HepG2 (cell line): ENCODE measurements around the gene WWP2. TPM values are rescaled to one million over a fixed set of nuclear protein-coding genes. Genes with fewer than 3 reads are reported as not detected.

ENCODE experiments used
- AHR ChIP-seq: IDR thresholded peaks from 2 replicates; pipeline ENCODE4 v1.6.1; 2018; ENCODE audit warnings: missing genetic modification reagents, missing compliant biosample characterization
- ATF2 ChIP-seq: sonication (generic); formaldehyde crosslinking; IDR thresholded peaks from 2 replicates; pipeline ENCODE4 v1.4.0; 2020; ENCODE audit warnings: missing genetic modification reagents
- HDAC2 ChIP-seq: sonication (generic); formaldehyde crosslinking; IDR thresholded peaks from 2 replicates; pipeline ENCODE4 v1.4.0; 2020; ENCODE audit warnings: missing genetic modification reagents
- HNF4A ChIP-seq: sonication (generic); formaldehyde crosslinking; IDR thresholded peaks from 2 replicates; pipeline ENCODE4 v1.4.0; 2020; ENCODE audit warnings: missing genetic modification reagents
- KAT7 ChIP-seq: IDR thresholded peaks from 2 replicates; pipeline ENCODE4 v1.6.1; 2018; ENCODE audit warnings: borderline replicate concordance, missing compliant biosample characterization
- SATB2 ChIP-seq: sonication (generic); formaldehyde crosslinking; IDR thresholded peaks from 2 replicates; pipeline ENCODE4 v1.5.0; 2020; ENCODE audit warnings: missing genetic modification reagents
- STAT5B ChIP-seq: sonication (generic); formaldehyde crosslinking; IDR thresholded peaks from 2 replicates; pipeline ENCODE4 v1.4.0; 2020; ENCODE audit warnings: missing genetic modification reagents
- TFDP1 ChIP-seq: IDR thresholded peaks from 2 replicates; pipeline ENCODE4 v1.6.1; 2016; ENCODE audit warnings: missing compliant biosample characterization, missing genetic modification reagents, borderline replicate concordance
- XRCC5 ChIP-seq: fragments of 200-400 bp; formaldehyde crosslinking; optimal IDR thresholded peaks from 2 replicates; pipeline ENCODE3; 2017; ENCODE audit warnings: mild to moderate bottlenecking, low read length
- ZBTB42 ChIP-seq: sonication (generic); formaldehyde crosslinking; IDR thresholded peaks from 2 replicates; pipeline ENCODE4 v1.5.0; 2020; ENCODE audit warnings: mild to moderate bottlenecking, missing genetic modification reagents
- ZFX ChIP-seq: sonication (generic); formaldehyde crosslinking; IDR thresholded peaks from 2 replicates; pipeline ENCODE4 v1.4.0; 2020; ENCODE audit warnings: mild to moderate bottlenecking, low read depth, missing genetic modification reagents, moderate library complexity
- ZNF124 ChIP-seq: sonication (generic); formaldehyde crosslinking; IDR thresholded peaks from 2 replicates; pipeline ENCODE4 v1.4.0; 2020; ENCODE audit warnings: missing genetic modification reagents
- ZNF446 ChIP-seq: sonication (generic); formaldehyde crosslinking; IDR thresholded peaks from 2 replicates; pipeline ENCODE4 v1.5.0; 2020; ENCODE audit warnings: mild to moderate bottlenecking, missing genetic modification reagents
- ZNF557 ChIP-seq: sonication (generic); formaldehyde crosslinking; IDR thresholded peaks from 2 replicates; pipeline ENCODE4 v1.4.0; 2020; ENCODE audit warnings: missing genetic modification reagents
- ZNF777 ChIP-seq: sonication (generic); formaldehyde crosslinking; IDR thresholded peaks from 2 replicates; pipeline ENCODE4 v1.4.0; 2020; ENCODE audit warnings: missing genetic modification reagents
- ZNF878 ChIP-seq: sonication (generic); formaldehyde crosslinking; IDR thresholded peaks from 2 replicates; pipeline ENCODE4 v1.8.1; 2023; ENCODE audit warnings: mild to moderate bottlenecking, missing genetic modification reagents, moderate library complexity
- polyA plus RNA-seq, 8 experiments: library from polyadenylated mRNA; depleted of rRNA in 3 of 8; stranded (reverse) in 7 of 8; unstranded in 1 of 8; fragments of >200 nt; fragmentation: Illumina TruSeq in 4 of 8; extraction: Trizol in 4 of 8; gene quantifications; 2 replicates each; pipeline versions ENCODE4 v1.2.1 to v1.2.3, GENCODE V29; 2011 to 2016; ENCODE audit warnings: low read depth in 4 of 8, missing spikeins in 1 of 8, mixed read lengths in 1 of 8; ENCODE audit not compliant: insufficient read depth in 1 of 8
- total RNA-seq, 5 experiments: library from RNA; depleted of rRNA; stranded (reverse); fragments of >200 nt; fragmentation: Illumina TruSeq; extraction: Trizol; gene quantifications; 2 replicates each; pipeline ENCODE4 v1.2.3, GENCODE V29; 2016; ENCODE audit warnings: low read depth in 1 of 5
- TF ChIP-seq, protein P1 (sequence below): sonication (generic); formaldehyde crosslinking; IDR thresholded peaks from 2 replicates; pipeline ENCODE4 v1.4.0; 2020; ENCODE audit warnings: missing genetic modification reagents, borderline replicate concordance
- TF ChIP-seq, protein P2 (sequence below): sonication (generic); formaldehyde crosslinking; IDR thresholded peaks from 2 replicates; pipeline ENCODE4 v1.5.1; 2020; ENCODE audit warnings: missing genetic modification reagents, mild to moderate bottlenecking, borderline replicate concordance
- TF ChIP-seq, protein P3 (sequence below): sonication (generic); formaldehyde crosslinking; conservative IDR thresholded peaks from 2 replicates; pipeline ENCODE4 v1.8.0; 2022; ENCODE audit warnings: low read depth, missing genetic modification reagents
- TF ChIP-seq, protein P4 (sequence below): sonication (generic); formaldehyde crosslinking; IDR thresholded peaks from 2 replicates; pipeline ENCODE4 v1.4.0; 2020; ENCODE audit warnings: missing genetic modification reagents; ENCODE audit errors: not compliant biosample characterization

The WWP2 gene
- total and polyA plus RNA-seq, 2 of the 13 experiments (the other 11 are each of a cell fraction or from before 2014, with no cell fraction given) = 11.4 to 28.2 TPM

GRCh38 chr16:69754469-69755310 is 7.4 kb upstream of the WWP2 start, which contains the start of gene NOB1 (continued):
- peak; percentile 80 for TF ChIP-seq HDAC2 (CRISPR knock-in tag)
- peak; percentile 93 for TF ChIP-seq ZNF124 (CRISPR knock-in tag)
- TF ChIP-seq HNF4A (CRISPR knock-in tag) = no peak; the same call in 1 of the 2 replicates
- TF ChIP-seq, protein P1, sequence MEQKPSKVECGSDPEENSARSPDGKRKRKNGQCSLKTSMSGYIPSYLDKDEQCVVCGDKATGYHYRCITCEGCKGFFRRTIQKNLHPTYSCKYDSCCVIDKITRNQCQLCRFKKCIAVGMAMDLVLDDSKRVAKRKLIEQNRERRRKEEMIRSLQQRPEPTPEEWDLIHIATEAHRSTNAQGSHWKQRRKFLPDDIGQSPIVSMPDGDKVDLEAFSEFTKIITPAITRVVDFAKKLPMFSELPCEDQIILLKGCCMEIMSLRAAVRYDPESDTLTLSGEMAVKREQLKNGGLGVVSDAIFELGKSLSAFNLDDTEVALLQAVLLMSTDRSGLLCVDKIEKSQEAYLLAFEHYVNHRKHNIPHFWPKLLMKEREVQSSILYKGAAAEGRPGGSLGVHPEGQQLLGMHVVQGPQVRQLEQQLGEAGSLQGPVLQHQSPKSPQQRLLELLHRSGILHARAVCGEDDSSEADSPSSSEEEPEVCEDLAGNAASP (CRISPR knock-in tag) = peak; percentile 64; the same call in 1 of the 2 replicates
- TF ChIP-seq KAT7 = peak; percentile 95; the same call in 1 of the 2 replicates
- TF ChIP-seq, protein P2, sequence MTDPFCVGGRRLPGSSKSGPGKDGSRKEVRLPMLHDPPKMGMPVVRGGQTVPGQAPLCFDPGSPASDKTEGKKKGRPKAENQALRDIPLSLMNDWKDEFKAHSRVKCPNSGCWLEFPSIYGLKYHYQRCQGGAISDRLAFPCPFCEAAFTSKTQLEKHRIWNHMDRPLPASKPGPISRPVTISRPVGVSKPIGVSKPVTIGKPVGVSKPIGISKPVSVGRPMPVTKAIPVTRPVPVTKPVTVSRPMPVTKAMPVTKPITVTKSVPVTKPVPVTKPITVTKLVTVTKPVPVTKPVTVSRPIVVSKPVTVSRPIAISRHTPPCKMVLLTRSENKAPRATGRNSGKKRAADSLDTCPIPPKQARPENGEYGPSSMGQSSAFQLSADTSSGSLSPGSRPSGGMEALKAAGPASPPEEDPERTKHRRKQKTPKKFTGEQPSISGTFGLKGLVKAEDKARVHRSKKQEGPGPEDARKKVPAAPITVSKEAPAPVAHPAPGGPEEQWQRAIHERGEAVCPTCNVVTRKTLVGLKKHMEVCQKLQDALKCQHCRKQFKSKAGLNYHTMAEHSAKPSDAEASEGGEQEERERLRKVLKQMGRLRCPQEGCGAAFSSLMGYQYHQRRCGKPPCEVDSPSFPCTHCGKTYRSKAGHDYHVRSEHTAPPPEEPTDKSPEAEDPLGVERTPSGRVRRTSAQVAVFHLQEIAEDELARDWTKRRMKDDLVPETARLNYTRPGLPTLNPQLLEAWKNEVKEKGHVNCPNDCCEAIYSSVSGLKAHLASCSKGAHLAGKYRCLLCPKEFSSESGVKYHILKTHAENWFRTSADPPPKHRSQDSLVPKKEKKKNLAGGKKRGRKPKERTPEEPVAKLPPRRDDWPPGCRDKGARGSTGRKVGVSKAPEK (CRISPR knock-in tag) = 0 out of 2 replicates have a peak, but pooled peaks have one; percentile 34
- TF ChIP-seq ZNF557 (CRISPR knock-in tag) = 0 out of 2 replicates have a peak, but pooled peaks have one; percentile 68
- TF ChIP-seq, protein P3, sequence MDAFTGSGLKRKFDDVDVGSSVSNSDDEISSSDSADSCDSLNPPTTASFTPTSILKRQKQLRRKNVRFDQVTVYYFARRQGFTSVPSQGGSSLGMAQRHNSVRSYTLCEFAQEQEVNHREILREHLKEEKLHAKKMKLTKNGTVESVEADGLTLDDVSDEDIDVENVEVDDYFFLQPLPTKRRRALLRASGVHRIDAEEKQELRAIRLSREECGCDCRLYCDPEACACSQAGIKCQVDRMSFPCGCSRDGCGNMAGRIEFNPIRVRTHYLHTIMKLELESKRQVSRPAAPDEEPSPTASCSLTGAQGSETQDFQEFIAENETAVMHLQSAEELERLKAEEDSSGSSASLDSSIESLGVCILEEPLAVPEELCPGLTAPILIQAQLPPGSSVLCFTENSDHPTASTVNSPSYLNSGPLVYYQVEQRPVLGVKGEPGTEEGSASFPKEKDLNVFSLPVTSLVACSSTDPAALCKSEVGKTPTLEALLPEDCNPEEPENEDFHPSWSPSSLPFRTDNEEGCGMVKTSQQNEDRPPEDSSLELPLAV (CRISPR knock-in tag) = no peak
- TF ChIP-seq ATF2 = peak; percentile 89
- TF ChIP-seq ZBTB42 (CRISPR knock-in tag) = peak; percentile 94
- no peak; the same call in 1 of the 2 replicates for TF ChIP-seq ZNF777 (CRISPR knock-in tag)
- TF ChIP-seq ZFX (CRISPR knock-in tag) = peak; percentile 96
- peak; percentile 98; the same call in 1 of the 2 replicates for TF ChIP-seq AHR
- TF ChIP-seq ZNF446 (CRISPR knock-in tag) = peak; percentile 21; the same call in 1 of the 2 replicates
- peak; percentile 85; the same call in 1 of the 2 replicates for TF ChIP-seq STAT5B
- TF ChIP-seq, protein P4, sequence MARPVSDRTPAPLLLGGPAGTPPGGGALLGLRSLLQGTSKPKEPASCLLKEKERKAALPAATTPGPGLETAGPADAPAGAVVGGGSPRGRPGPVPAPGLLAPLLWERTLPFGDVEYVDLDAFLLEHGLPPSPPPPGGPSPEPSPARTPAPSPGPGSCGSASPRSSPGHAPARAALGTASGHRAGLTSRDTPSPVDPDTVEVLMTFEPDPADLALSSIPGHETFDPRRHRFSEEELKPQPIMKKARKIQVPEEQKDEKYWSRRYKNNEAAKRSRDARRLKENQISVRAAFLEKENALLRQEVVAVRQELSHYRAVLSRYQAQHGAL (CRISPR knock-in tag) = no peak
- TF ChIP-seq XRCC5 = peak; percentile 92
- TF ChIP-seq TFDP1 (CRISPR knock-in tag) = peak; percentile 63; the same call in 1 of the 2 replicates
- TF ChIP-seq ZNF878 = no peak
- no peak for TF ChIP-seq SATB2 (CRISPR knock-in tag)
